ENCODE results near the gene CTH.

DNA sequence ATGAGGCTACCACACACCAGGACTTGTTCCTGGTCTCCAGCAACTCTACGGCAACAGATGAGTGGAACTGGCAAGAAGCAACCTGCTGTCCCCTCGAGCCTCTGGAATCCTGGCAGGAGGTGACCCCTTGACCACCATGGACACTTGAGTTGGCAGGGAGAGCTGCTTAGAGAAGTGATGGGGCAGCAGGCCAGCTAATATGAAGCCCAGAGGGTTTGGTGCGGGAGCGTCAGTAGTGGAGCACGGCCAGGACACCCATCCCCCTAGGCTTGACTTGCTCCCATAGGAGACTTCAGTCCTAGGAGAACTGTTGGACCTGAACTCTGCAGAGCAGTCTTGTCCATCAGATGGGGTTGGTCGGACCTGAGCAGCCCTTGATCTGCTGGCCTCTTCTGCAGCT is 56.5 kb downstream of the CTH start:
- TF ChIP-seq, protein P1, sequence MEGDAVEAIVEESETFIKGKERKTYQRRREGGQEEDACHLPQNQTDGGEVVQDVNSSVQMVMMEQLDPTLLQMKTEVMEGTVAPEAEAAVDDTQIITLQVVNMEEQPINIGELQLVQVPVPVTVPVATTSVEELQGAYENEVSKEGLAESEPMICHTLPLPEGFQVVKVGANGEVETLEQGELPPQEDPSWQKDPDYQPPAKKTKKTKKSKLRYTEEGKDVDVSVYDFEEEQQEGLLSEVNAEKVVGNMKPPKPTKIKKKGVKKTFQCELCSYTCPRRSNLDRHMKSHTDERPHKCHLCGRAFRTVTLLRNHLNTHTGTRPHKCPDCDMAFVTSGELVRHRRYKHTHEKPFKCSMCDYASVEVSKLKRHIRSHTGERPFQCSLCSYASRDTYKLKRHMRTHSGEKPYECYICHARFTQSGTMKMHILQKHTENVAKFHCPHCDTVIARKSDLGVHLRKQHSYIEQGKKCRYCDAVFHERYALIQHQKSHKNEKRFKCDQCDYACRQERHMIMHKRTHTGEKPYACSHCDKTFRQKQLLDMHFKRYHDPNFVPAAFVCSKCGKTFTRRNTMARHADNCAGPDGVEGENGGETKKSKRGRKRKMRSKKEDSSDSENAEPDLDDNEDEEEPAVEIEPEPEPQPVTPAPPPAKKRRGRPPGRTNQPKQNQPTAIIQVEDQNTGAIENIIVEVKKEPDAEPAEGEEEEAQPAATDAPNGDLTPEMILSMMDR (IDR thresholded peaks at IDR 0.05 in 4 of 5, conservative IDR thresholded peaks at IDR 0.05 in 1 of 5), result no peak
- no peak for TF ChIP-seq POLR2A (IDR thresholded peaks at IDR 0.05)

Measured in gastrocnemius medialis (tissue), 4 donors.